NCI-H526 (cell line): ENCODE results near the gene GABRG3.
"Not testable (repeated sequence)": the region's sequence is repeated elsewhere in the genome, so short reads cannot be mapped to it uniquely, and the experiment has no call there.

Source experiments
- DNase-seq, 2 experiments: peaks; one replicate each; lab custom pipeline; 2025; lab: John Stamatoyannopoulos, UW

GABRG3 gene

GRCh38 chr15:27336676-27337075 lies 365.7 kb downstream of the GABRG3 start:
- no peak for DNase-seq

DNA sequence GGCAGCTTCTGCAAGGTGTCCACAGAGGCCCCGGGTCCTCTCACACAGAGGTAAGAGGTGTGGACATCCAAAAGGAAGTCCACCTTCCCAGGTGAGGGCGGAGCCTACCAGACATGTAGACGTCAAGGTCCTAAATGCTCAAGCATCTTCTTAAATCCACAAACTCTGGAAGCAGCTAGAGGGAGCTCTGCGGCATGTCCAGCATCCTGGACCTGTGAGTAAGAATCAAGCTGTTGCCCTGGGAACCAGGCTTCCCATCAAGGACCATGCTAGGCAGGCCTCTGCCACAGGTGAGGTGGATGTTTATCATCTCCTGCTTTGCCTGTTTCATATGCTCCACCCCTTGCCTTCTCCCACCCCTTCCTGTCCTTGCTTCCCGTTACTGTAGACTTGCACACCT lies 368.2 kb downstream of the GABRG3 start:
- DNase-seq = peak in 1 of 2 experiments; percentile 12

DNA sequence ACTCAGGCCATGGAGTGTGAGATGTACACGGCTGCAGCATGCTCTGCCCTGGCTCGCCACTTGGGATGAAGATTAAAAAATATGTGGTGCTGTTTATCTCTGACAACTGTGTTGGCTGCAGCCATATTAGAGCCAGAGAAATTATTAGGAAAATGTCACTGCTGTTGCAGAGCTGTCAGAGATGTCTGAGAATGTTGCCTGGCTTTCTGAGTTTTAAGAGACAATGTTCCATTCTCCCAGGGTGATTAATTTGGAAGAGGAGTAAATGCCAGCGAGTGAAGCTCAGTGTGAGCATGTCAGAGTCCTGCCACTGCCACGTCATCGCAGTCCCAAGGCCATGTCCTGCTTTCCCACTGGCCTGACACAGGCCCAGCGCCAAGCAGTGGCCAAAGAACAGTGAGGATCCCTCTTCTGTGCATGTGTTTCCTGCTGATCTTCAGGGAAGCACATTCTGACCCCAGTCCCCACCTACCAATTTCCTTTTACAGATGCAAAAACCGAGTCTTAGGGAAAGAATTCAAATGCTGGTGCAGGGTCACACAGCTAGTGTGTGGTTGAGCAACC lies 370.9 kb downstream of the GABRG3 start:
- no peak for DNase-seq

DNA sequence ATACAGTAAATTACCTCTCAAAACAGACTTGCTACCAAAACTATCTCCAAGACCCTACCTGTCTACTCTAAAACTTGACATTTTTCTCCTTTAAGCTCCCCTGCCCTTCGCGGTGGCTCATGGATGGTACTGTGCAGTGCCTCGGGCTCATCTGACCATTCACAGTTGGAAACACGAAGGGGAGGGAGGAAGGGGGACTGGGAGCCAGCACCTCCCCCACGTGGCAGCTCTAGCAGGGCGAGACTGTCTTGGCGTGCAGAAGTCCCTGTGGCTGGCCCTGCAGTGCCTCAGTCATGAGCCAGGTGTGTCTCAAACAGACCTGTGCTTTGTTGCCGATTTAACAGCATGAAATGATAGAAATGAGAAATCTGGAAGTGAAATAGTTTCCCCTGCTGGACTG lies 372.0 kb downstream of the GABRG3 start:
- peak in 1 of 2 experiments; percentile 45 for DNase-seq

- no peak for DNase-seq
These were observed 381.2 kb downstream of the GABRG3 start for GRCh38 chr15:27352136-27352535.

- no peak for DNase-seq
These were observed 382.9 kb downstream of the GABRG3 start for GRCh38 chr15:27353856-27354255.

DNA sequence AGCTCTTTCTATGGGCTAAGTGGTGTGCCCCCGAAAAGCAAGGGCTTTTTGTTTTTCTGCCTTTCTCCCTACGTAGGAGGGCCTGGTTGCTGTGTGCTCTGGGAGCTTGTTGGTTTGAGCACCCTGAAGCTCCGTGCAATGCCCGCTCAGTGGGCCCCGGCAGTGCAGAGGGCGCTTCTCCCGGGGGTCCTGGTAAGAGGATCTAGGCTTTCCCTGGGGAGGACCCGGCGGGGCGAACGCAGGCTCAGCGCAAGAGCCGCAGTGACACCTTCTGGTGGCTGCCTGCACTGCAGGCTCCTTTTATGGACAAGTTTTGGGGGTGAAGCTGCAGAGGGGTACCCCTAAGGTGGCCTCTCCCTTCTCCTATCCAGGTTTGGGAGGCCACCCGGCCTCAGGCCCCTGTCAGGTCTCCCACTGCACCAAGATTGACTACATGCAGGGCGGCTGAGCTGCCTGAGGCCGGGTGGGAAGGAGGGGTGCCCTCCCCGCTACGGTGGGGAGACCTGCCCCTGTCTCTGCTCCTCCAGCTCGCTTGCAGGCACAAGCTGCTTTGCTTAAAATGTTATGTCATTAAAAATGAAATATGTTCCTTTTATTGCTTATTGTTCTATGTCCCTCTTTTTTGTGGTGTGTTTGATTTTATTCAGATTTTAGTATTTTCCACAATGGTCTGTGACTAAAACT lies 387.9 kb downstream of the GABRG3 start:
- DNase-seq = peak; percentile 10 to 53

- no peak for DNase-seq
These were observed 388.6 kb downstream of the GABRG3 start for GRCh38 chr15:27359586-27359985.

- DNase-seq = no peak
These were observed 389.3 kb downstream of the GABRG3 start for GRCh38 chr15:27360316-27360715.

DNA sequence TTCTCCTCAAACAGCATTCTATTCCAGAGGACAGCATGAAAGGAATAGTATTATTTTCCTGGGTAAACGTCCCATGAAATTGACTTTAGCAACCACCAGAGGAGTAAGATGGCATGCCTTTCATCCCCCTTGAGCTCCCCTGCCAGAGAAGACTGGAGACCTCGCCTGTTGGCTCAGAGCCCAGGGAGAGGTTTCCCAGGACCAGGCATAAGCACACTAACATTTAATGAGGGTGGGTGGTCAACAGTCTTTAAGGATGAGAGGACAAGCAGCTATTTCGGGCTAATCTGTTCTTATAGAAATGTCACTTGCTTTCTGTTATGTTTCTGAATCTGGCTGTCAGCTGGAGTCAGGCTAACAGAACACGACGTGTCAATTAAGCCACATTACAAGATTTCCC lies 390.5 kb downstream of the GABRG3 start:
- no peak for DNase-seq

DNA sequence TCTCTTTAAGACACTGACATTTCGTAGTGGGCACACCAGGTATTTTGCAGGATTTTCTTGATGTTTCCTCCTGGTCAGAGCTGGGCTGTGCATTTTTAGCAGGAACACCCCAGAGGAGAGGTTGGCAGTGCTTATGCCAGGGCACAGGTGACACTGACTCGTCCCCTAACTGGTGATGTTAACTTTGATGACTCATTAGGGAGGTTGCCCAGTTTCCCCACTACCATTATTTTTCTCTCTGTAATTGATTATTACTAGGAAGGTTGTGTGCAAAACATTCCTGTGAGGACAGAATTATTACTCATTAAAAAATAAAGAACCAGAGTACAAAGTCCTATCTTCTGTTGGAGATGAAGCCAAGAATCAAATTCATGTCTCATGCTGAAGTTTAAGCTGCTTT lies 394.5 kb downstream of the GABRG3 start:
- no peak for DNase-seq

GRCh38 chr15:27377391-27377790 lies 406.4 kb downstream of the GABRG3 start:
- not testable (repeated sequence) for DNase-seq

DNA sequence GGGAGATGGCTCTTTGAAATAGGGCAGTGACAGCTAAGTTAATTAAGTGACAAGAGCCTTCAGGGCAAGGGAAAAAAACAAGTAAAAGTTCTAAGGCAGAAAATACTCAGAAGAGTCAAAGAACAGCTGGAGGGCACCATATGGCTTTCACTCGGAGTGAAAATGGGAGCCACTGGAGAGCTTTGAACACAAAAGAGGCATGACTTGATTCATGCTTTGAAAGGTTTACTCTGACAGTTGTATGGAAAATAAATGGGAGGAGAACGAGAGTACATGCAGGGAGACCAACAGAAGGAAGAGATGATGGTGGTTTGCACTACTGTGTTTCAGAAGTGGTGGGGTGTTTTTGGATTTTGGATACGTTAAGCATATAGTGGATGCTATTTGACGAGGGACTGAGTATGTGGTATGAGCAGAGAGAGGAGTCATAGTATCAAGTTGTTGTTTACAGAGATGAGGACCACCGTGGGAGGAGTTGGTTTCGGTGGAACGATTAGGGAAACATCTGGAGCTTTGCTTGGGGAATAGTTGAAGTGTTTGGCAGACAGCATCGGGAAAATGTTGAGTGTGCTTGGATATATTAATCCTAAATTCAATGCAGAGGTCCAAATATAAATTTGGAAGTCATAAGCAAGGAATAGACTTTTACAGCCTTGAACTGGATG lies 411.5 kb downstream of the GABRG3 start:
- no peak for DNase-seq

GRCh38 chr15:27383726-27384125 lies 412.7 kb downstream of the GABRG3 start:
- no peak for DNase-seq

DNA sequence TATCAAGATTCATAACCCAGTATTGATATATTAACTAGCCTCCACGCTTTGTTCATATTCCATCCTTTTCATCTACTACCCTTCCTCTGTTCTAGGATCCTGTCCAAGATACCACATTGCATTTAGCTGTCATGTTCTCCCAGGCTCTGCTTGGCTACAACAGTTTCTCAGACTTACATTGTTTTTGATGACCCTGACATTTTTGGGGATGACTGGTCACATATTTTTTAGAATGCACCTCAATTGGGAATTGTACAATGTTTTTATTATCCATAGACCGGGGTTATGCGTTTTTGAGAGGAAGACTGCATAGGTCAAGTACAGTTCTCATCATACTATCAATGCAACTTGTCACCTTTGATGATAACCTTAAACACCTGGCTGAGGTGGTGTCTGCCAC lies 421.2 kb downstream of the GABRG3 start:
- DNase-seq = no peak

- DNase-seq = no peak
These were observed 425.5 kb downstream of the GABRG3 start for GRCh38 chr15:27396521-27396920.

DNA sequence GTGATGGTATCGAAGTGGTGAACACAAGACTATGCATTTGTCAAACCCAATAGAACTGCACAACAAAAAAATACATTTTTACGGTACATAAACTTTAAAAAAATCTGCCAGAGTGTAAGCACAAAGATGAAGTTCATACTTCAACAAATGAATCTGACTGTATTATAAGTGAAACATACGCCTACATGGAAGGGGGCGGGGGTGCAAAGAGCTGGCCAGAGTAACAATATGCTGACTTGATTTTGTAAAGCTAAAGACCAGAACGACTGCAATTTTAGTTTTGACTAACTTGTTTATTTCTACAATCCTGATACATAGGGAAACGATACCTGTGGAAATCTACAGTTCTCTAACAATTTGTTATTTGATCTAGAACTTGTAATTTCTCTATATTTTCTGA lies 426.0 kb downstream of the GABRG3 start:
- no peak for DNase-seq

DNA sequence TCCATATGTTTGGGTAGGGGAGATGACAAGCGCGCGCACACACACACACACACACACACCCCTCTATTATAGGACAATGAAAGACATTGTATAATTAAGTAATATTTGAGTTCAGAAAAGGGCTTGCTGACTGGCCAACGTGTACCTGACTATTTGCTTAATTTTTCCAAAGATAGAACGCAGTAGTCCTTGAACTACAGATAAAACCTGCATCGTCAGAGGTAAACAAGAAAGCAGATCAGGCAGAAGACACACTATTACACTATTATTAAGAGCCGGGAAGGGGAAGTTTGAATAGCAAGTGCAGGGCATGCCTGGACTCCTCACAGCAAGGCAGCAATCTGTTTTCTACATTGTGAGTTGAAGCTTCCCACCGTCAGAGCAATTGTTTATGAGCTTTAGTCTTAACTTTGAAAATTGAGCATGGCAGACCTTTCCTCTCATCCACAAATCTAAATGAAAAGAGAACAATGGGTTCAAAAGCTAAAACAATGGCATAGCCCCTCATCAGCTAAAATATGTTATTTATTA lies 427.7 kb downstream of the GABRG3 start:
- DNase-seq = no peak

GRCh38 chr15:27399241-27399640 lies 428.3 kb downstream of the GABRG3 start:
- no peak for DNase-seq

GRCh38 chr15:27401471-27401870 lies 430.5 kb downstream of the GABRG3 start:
- no peak for DNase-seq

DNA sequence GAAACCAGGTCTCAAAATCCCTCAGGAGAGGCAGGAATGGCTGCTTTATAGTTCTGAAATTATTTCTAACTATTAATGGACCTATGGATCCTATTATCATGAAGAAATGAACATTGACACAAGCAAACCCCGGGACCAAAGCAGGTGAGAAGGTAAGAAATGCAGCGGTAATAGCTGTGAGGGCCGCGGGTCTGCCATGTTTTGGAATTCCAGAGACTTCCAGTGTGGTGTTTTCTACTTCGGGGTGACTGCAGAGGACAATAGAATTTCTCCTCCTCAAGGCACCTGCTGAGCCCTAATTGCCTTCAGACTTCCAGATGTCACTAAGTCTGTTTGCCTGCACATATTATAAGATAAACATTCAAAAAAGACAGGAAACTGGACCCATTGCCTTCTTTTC lies 437.4 kb downstream of the GABRG3 start:
- no peak for DNase-seq

GRCh38 chr15:27410996-27411605 lies 440.1 kb downstream of the GABRG3 start:
- DNase-seq = no peak

- no peak for DNase-seq
These were observed 441.4 kb downstream of the GABRG3 start for GRCh38 chr15:27412415-27412814.
